Prostate gland (tissue), 2 donors: ENCODE measurements around the gene SIKE1.

Experiments used
- CTCF ChIP-seq, 4 experiments: fragments of 200-600 bp in 2 of 4; fragments of 450-650 bp in 2 of 4; sonication (generic) in 2 of 4; IDR thresholded peaks; 1 replicate in 3 of 4; 2 replicates in 1 of 4; pipeline ENCODE4 v1.5.1; 2016 to 2019; ENCODE audit warnings: antibody characterized with exemption in 4 of 4, mild to moderate bottlenecking in 2 of 4, moderate library complexity in 2 of 4
- POLR2AphosphoS5 ChIP-seq: sonication (generic); formaldehyde crosslinking; IDR thresholded peaks from one replicate; pipeline ENCODE4 v1.6.1; 2017; ENCODE audit warnings: antibody characterized with exemption

- TF ChIP-seq CTCF (IDR thresholded peaks at IDR 0.05) (no peak), POLR2AphosphoS5 (no peak)
Observed at GRCh38 chr1:114764689-114765088, 15.8 kb downstream of the SIKE1 start.
